HFFc6 (cell line): ENCODE measurements around the gene DCAKD. TPM values are rescaled to one million over a fixed set of nuclear protein-coding genes. Genes with fewer than 3 reads are reported as not detected.

Experiments used
- DNase-seq: peaks from one replicate; pipeline ENCODE4 v3.0.0-alpha.2; 2018
- H3K27ac Mint-ChIP-seq: 2 replicates; pipeline ENCODE4 v1.8.0; 2020; ENCODE audit warnings: mild to moderate bottlenecking, mixed read lengths
- H3K27me3 Mint-ChIP-seq: 2 replicates; pipeline ENCODE4 v1.8.0; 2021; ENCODE audit warnings: mild to moderate bottlenecking, moderate library complexity, mixed read lengths; ENCODE audit not compliant: insufficient read depth
- H3K36me3 Mint-ChIP-seq: 2 replicates; pipeline ENCODE4 v1.8.0; 2021; ENCODE audit warnings: low read depth, mixed read lengths
- H3K4me1 Mint-ChIP-seq: 2 replicates; pipeline ENCODE4 v1.8.0; 2020; ENCODE audit warnings: low read depth, mixed read lengths
- H3K4me3 Mint-ChIP-seq: 2 replicates; pipeline ENCODE4 v1.8.0; 2020; ENCODE audit warnings: mild to moderate bottlenecking, moderate library complexity, mixed read lengths
- H3K9me3 Mint-ChIP-seq: 2 replicates; pipeline ENCODE4 v1.8.0; 2020; ENCODE audit warnings: mild to moderate bottlenecking, mixed read lengths
- CTCF ChIP-seq: fragments of 200-600 bp; sonication (generic); IDR thresholded peaks from 2 replicates; pipeline ENCODE4 v1.5.0; 2021; ENCODE audit warnings: antibody characterized with exemption, mild to moderate bottlenecking
- total RNA-seq, 6 experiments: library from RNA; stranded (reverse); fragmentation: NEBNext Ultra II Directional; extraction: Animal tissue kit (Norgen Biotek cat#: 25700); gene quantifications; 2 replicates in 1 of 6; 3 replicates in 5 of 6; pipeline ENCODE4 v1.2.3, GENCODE V29; 2021

DCAKD gene
- total RNA-seq, 6 experiments from 2014 or later: 34.0 to 38.9 (median 35.8) TPM

GRCh38 chr17:45035848-45036247 is 15.6 kb downstream of the DCAKD start:
- Mint-ChIP-seq H3K36me3 (peaks cover 13% of the 10 kb centered on the region), H3K4me1 (peaks cover 6% of the 10 kb centered on the region; the same call in 1 of the 2 replicates), H3K9me3 (no peaks in the 10 kb centered on the region), H3K4me3 (no peak overlapping the region), H3K27me3 (peaks cover 3% of the 10 kb centered on the region), H3K27ac (no peak overlapping the region)
- no peak for TF ChIP-seq CTCF
- DNase-seq: no peak

GRCh38 chr17:45034599-45034998 is 16.8 kb downstream of the DCAKD start:
- H3K4me3 Mint-ChIP-seq: no peak overlapping the region
- H3K36me3 Mint-ChIP-seq: peaks cover 13% of the 10 kb centered on the region

GRCh38 chr17:45032174-45032541 is 19.3 kb downstream of the DCAKD start:
- no peak for TF ChIP-seq CTCF
- peaks cover 3% of the 10 kb centered on the region for H3K27me3 Mint-ChIP-seq

More at GRCh38 chr17:45034599-45034998, 16.8 kb downstream of the DCAKD start:
- H3K4me1 Mint-ChIP-seq: peaks cover 6% of the 10 kb centered on the region; the same call in 1 of the 2 replicates
- DNase-seq: no peak
- H3K9me3 Mint-ChIP-seq: no peaks in the 10 kb centered on the region
- no peak overlapping the region for H3K27ac Mint-ChIP-seq
- H3K27me3 Mint-ChIP-seq: peaks cover 3% of the 10 kb centered on the region
- TF ChIP-seq CTCF: no peak

GRCh38 chr17:45031231-45032173 is 19.9 kb downstream of the DCAKD start:
- Mint-ChIP-seq H3K9me3 (no peaks in the 10 kb centered on the region), H3K4me3 (no peak overlapping the region), H3K4me1 (no peaks in the 10 kb centered on the region), H3K36me3 (peaks cover 13% of the 10 kb centered on the region), H3K27ac (no peak overlapping the region), H3K27me3 (peaks cover 3% of the 10 kb centered on the region)
- no peak for TF ChIP-seq CTCF
- DNase-seq: no peak

More at GRCh38 chr17:45032174-45032541, 19.3 kb downstream of the DCAKD start:
- no peak overlapping the region for H3K27ac Mint-ChIP-seq
- no peaks in the 10 kb centered on the region for H3K9me3 Mint-ChIP-seq
- no peak for DNase-seq
- H3K4me3 Mint-ChIP-seq: no peak overlapping the region
- H3K36me3 Mint-ChIP-seq: peaks cover 13% of the 10 kb centered on the region
- H3K4me1 Mint-ChIP-seq: no peaks in the 10 kb centered on the region

- no peak overlapping the region for H3K4me3 Mint-ChIP-seq
Measured at GRCh38 chr17:45030733-45031132, 20.7 kb downstream of the DCAKD start.

More at GRCh38 chr17:45030733-45031132, 20.7 kb downstream of the DCAKD start:
- Mint-ChIP-seq H3K36me3 (peaks cover 13% of the 10 kb centered on the region), H3K27ac (no peak overlapping the region), H3K4me1 (no peaks in the 10 kb centered on the region), H3K27me3 (peaks cover 2% of the 10 kb centered on the region; the same call in 1 of the 2 replicates), H3K9me3 (no peaks in the 10 kb centered on the region)
- no peak for TF ChIP-seq CTCF
- DNase-seq: no peak
